ENCODE results near the gene CCL1. TPM values are rescaled to one million over a fixed set of nuclear protein-coding genes. Genes with fewer than 3 reads are reported as not detected.

Gene CCL1
- total and polyA plus RNA-seq, 8 donors = not detected

DNA sequence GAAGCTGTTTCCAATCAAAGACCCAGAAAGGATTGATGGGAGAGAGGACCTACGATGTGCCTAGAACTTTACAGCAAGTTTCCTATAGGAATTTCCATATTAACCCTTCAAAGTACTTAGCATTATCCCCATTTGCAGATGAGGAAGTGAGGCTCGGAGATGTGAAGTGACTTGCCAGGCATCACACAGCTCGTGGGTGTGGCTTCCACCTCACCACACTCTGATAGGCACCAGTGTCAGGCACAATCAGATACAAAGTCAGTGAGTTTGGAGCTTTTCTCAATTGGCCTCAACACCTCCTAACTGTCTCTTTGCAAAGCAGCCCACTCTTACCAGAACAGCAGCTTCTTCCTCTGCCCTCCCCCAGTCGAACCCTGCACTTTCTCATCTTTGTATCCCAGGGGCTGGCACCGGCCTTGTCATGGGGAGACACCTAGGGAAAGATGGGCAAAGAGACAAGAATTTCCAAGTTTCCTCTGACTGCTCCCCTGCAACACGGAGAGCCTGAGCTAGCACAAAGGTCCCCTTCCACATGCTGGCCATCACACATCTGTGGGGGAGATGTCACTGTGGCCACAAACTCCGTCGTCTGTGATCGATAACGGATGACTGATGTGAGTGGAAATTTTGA lies 37.4 kb upstream of the CCL1 start:
- H3K27me3 ChIP-seq = peaks cover 0 to 6% (median 0%) of the 10 kb centered on the region in 3 donors
- H3K36me3 ChIP-seq = no peaks in the 10 kb centered on the region
- intact Hi-C loops (cut with DNase I; ENCODE audit: low total_unique reads) = no loop called here
- no peak overlapping the region for H3K27ac ChIP-seq
- no peaks in the 10 kb centered on the region for H3K9me3 ChIP-seq
- WGBS, 5 donors = 62 to 68% (median 67%) methylated on average over 10 of the region's 10 CpGs
- H3K4me3 ChIP-seq = no peak overlapping the region
- no peak for TF ChIP-seq POLR2A (IDR thresholded peaks at IDR 0.05)
- TF ChIP-seq EP300 (IDR thresholded peaks at IDR 0.05) = no peak
- no peak for TF ChIP-seq POLR2AphosphoS5 (IDR thresholded peaks at IDR 0.05)
- TF ChIP-seq, protein P1, sequence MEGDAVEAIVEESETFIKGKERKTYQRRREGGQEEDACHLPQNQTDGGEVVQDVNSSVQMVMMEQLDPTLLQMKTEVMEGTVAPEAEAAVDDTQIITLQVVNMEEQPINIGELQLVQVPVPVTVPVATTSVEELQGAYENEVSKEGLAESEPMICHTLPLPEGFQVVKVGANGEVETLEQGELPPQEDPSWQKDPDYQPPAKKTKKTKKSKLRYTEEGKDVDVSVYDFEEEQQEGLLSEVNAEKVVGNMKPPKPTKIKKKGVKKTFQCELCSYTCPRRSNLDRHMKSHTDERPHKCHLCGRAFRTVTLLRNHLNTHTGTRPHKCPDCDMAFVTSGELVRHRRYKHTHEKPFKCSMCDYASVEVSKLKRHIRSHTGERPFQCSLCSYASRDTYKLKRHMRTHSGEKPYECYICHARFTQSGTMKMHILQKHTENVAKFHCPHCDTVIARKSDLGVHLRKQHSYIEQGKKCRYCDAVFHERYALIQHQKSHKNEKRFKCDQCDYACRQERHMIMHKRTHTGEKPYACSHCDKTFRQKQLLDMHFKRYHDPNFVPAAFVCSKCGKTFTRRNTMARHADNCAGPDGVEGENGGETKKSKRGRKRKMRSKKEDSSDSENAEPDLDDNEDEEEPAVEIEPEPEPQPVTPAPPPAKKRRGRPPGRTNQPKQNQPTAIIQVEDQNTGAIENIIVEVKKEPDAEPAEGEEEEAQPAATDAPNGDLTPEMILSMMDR (IDR thresholded peaks at IDR 0.05) = no peak
- DNase-seq = no peak
- no peaks in the 10 kb centered on the region for H3K4me1 ChIP-seq

DNA sequence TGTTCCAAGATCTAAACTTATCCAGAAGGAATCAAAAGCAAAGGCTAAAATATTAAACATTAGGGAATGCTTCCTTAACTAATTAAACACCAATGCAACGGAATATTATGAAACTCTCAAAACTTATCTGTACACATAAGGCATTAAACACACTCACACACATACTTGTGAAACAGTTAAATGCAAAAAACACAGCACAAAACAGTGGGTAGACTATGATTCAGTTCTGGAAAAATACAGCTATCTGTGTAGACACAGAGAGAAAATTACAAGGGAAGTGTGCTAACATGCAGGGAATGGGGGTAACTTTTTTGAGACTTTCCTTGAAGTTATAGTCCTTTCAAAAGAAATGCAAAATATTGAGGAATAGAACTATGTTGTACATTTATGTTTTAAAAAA lies 36.7 kb upstream of the CCL1 start:
- intact Hi-C loops (cut with DNase I; ENCODE audit: low total_unique reads) = no loop called here
- no peaks in the 10 kb centered on the region for H3K36me3 ChIP-seq
- no peaks in the 10 kb centered on the region for H3K4me1 ChIP-seq
- H3K9me3 ChIP-seq = no peaks in the 10 kb centered on the region
- WGBS, 5 donors = 30 to 52% (median 43%) methylated on average over 1 of the region's 1 CpG
- no peak overlapping the region for H3K27ac ChIP-seq
- H3K4me3 ChIP-seq = no peak overlapping the region
- H3K27me3 ChIP-seq = peaks cover 0 to 6% (median 0%) of the 10 kb centered on the region in 3 donors
- TF ChIP-seq EP300 (IDR thresholded peaks at IDR 0.05) (no peak), POLR2AphosphoS5 (IDR thresholded peaks at IDR 0.05) (no peak), POLR2A (IDR thresholded peaks at IDR 0.05) (no peak)
- TF ChIP-seq, protein P1 (IDR thresholded peaks at IDR 0.05) = no peak
- DNase-seq = no peak

DNA sequence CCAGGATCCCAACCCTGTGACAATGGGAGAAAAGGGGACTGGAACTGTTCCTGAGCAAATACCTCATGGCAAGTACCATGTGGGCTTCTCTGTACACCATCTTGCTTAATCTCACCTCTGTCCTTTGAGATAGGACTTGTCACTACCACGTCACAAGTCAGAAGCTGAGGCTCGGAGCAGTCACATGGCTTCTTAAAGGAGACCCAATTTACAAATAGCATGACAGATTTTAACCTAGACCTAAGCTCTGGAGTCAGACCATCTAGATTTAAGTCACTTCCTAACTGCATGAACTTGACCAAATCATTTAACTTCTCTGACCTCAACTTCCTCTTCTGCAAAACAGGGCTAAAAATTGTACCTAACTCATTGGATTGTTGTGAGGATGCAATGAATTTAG lies 36.0 kb upstream of the CCL1 start:
- Histone ChIP-seq H3K4me3 (no peak overlapping the region), H3K27me3 (peaks cover 0 to 6% (median 0%) of the 10 kb centered on the region in 3 donors), H3K9me3 (no peaks in the 10 kb centered on the region), H3K4me1 (no peaks in the 10 kb centered on the region), H3K36me3 (no peaks in the 10 kb centered on the region), H3K27ac (no peak overlapping the region)
- TF ChIP-seq POLR2A (IDR thresholded peaks at IDR 0.05) (no peak), POLR2AphosphoS5 (IDR thresholded peaks at IDR 0.05) (no peak), EP300 (IDR thresholded peaks at IDR 0.05) (no peak)
- TF ChIP-seq, protein P1 (IDR thresholded peaks at IDR 0.05) = no peak
- DNase-seq = no peak
- 24 to 46% (median 42%) methylated on average over 2 of the region's 2 CpGs for WGBS, 5 donors
- intact Hi-C loops (cut with DNase I; ENCODE audit: low total_unique reads) = no loop called here

DNA sequence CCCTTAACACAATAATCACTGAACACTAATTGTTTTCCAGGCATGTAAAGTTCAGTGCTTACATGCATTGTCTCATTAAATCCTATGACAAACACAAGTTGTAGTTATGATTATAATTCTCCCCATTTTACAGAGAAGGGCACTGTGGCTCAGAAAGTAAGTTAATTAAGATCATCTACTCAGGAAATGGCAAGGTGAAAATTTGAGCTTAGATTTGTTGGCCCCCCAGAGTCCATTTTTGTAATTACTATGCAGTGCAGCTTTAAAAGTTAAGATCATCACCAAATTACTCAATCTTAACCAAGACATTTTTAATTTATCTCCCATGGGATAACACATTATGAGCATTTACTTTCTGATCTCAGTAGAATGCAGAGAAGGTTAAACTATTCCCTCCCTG lies 34.2 kb upstream of the CCL1 start:
- Histone ChIP-seq H3K36me3 (no peaks in the 10 kb centered on the region), H3K4me1 (no peaks in the 10 kb centered on the region), H3K9me3 (no peaks in the 10 kb centered on the region), H3K27me3 (peaks cover 0 to 6% (median 0%) of the 10 kb centered on the region in 3 donors), H3K4me3 (no peak overlapping the region), H3K27ac (no peak overlapping the region)
- intact Hi-C loops (cut with DNase I; ENCODE audit: low total_unique reads) = no loop called here
- no peak for DNase-seq
- TF ChIP-seq EP300 (IDR thresholded peaks at IDR 0.05) = no peak
- no peak for TF ChIP-seq POLR2AphosphoS5 (IDR thresholded peaks at IDR 0.05)
- TF ChIP-seq POLR2A (IDR thresholded peaks at IDR 0.05) = no peak
- TF ChIP-seq, protein P1 (IDR thresholded peaks at IDR 0.05) = no peak
